HG02623 (cell line): ENCODE data around the gene ZNF682.
"Not testable (repeated sequence)": the region's sequence is repeated elsewhere in the genome, so short reads cannot be mapped to it uniquely, and the experiment has no call there.

Experiments used
- ATAC-seq: cut with Tn5 transposase; IDR thresholded peaks from one replicate; pipeline ENCODE4 v1.9.1; 2021; ENCODE audit warnings: moderate library complexity; ENCODE audit not compliant: unreplicated experiment

Gene ZNF682

DNA sequence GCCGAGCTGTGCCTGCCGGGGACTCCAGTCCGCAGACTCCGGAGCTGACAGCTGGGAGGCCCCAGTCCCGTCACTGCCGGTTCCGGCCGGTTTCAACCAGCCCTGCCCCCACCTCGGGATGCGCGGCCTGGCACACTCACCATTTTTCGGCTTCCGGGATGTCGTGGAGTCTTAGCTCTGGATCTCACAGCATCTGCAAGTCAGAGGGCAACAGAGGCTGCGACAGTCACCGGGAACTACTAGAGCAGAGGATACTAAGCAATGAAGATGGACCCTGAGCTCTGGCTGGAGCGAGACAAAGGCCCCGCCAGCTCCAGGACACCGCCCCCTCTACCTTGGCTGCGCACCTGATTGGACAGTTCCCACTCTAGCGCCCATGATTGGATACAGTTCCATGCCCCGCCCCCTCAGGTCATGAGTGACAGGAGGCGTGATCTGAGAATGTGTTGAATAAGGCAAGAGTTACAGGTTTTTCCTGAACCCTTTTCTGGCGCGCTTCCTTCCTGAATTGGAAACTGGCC lies at the start of gene ZNF682:
Gene ZNF682 (minus strand): TSS at position 303 of the 521 bp plus-strand sequence. CDS start 160 bp downstream, at position 143.
- peak; percentile 96 for ATAC-seq

DNA sequence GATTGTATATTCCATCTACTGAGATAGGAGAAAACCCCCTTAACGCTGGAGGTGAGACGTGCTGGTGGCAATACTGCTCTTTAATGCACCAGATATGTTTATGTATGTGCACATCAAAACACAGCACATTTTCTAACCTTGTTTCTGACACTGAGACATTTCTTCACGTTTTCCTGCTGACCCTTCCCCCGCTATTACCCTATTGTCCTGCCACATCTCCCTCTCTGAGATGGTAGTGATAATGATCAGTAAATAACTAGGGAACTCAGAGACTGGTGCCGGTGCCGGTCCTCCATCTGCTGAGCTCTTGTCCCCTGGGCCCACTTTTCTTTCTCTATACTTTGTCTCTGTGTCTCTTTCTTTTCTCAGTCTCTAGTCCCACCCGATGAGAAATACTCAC lies 43.6 kb upstream of the ZNF682 start:
- not testable (repeated sequence) for ATAC-seq

GRCh38 chr19:20082232-20082833 lies 43.0 kb upstream of the ZNF682 start:
- ATAC-seq = not testable (repeated sequence)

GRCh38 chr19:20080656-20081055 lies 41.4 kb upstream of the ZNF682 start:
- no peak for ATAC-seq

- ATAC-seq = no peak
Observed at GRCh38 chr19:20079476-20079875, 40.2 kb upstream of the ZNF682 start.

GRCh38 chr19:20078581-20079031 lies 39.3 kb upstream of the ZNF682 start:
- ATAC-seq = no peak

DNA sequence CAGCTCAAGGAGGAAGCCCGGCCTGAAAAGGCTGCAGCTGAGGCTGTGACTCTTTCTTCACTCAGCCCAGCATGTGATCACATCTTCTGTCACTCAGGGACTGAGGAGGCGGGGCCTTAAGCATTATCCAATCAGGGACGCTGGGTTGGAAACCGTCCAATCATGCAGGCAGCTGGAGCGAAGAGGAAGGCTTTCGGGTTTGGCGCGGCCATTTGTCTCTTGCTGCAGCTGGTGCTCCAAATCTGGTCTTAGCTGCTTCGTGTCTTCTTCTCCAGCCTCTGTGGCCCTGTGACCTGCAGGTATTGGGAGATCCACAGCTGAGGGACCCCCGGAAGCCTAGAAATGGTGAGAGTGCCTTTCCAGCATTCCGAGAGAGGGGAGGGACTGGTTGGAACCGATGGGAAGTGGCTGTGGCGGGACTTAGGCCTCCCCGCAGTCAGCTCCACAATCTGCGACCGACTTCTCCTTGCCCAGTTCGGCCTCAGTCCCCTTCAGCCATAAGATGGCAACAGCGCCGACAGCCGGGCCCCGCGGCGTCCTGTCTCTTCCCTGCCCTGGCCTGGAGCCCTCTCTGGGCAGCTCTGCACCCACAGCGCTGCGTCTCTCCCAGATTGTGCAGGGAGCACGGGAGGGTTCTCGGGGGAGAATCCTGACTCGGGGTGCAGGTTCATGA lies 38.6 kb upstream of the ZNF682 start, which contains the start of gene ZNF90:
Gene ZNF90 (plus strand): TSS at position 210 of the 673 bp plus-strand sequence. CDS start 133 bp downstream, at position 343.
- peak; percentile 89 for ATAC-seq

GRCh38 chr19:20072936-20073335 lies 33.6 kb upstream of the ZNF682 start:
- ATAC-seq = no peak

DNA sequence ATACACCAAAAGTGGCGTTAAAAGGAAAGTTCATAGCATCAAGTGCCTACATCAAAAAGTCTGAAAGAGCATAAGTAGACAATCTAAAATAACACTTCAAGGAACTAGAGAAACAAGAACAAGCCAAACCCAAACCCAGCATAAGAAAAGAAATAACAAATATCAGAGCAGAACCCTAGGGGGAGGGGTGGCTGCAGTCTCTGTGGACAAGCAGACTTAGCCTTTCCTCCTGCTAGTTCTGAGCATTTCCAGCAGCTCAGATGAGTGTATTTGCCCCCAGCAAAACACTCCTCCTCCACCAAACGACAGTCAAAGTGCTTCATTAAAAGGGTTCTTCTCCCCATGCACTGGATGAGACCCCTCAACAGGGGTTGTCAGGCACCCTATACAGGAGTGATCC lies 31.4 kb upstream of the ZNF682 start:
- ATAC-seq = no peak

DNA sequence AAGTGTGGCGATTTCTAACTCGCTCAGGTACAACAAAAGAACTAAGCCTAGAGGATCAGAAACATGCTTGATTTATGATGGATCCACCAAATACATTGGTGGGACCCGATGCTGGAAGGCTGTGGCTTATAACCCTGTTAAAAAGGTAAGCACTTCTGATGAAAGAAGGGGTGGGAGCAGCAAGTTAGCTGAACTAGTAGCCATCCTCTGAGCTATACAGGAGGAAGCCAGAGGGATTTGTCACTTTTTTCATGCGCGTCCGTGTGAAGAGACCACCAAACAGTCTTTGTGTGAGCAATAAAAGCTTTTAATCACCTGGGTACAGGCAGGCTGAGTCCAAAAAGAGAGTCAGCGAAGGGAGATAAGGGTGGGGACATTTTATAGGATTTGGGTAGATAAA lies 29.3 kb upstream of the ZNF682 start:
- not testable (repeated sequence) for ATAC-seq

- no peak for ATAC-seq
Observed at GRCh38 chr19:20067943-20068342, 28.6 kb upstream of the ZNF682 start.

GRCh38 chr19:20066861-20067260 lies 27.6 kb upstream of the ZNF682 start:
- no peak for ATAC-seq

GRCh38 chr19:20060282-20060681 lies 21.0 kb upstream of the ZNF682 start:
- no peak for ATAC-seq

DNA sequence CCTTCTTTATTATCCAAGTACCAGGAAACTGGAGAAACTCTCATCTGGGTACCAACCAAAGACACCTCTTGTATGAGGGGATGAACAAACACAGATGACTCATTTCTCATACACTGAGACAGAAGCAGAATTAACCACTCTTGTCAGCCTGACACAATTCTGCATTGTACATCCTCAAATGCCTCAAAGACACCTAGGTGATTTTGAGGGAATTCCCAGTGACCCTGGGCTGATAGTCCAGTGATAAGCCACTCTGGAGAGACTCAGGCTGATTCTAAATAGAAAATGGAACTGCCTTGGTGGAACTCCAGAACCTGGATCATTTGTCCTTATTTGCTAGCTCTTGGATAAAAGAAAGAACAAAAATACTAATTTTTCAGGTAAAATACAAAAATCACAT lies 19.4 kb upstream of the ZNF682 start:
- ATAC-seq = not testable (repeated sequence)

DNA sequence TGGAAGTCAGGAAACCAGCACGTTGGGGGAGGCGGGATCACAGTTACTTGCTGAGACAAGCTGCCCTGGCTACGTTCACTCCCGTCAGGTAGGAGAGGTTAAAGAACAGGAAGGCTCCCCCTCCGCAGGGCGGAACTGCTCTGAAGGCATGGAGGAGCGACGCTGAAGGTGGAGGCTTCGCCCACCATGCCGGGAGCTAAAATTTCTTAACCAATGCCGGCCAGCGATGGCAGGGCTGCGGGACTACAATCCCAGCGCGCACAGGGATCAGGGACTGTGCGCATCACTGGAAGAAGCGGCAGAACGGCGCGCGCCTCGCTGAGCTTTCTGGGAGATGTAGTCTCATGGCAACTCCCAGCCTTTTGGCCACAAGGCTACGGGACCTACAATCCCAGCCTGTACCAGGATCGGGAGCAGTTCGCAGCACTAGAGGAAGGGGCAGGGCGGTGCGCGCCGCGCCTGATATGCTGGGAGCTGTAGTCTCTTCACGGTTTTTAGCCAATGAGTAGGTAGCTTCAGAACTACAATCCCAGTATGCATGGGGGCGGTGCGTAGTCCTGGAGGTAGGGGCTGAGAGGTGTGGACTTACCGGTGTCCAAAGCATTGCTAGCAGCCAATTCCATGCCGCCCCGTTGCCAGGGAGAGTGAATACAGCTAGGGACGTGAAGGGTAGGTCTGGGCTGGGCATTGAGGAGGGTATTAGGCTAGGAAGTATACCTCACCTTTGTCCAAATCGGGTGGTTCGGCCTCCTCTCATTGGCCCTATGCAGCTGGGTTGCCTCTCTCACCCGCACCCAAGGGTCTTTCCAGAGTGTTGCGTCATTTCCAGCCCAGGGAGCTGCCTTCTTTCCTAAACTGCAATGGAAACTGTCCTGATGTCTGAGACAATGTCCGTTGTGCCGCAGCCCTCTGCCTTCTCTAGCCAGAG lies 12.8 kb upstream of the ZNF682 start:
- peak; percentile 89 for ATAC-seq

GRCh38 chr19:20045742-20046141 lies 6.4 kb upstream of the ZNF682 start:
- ATAC-seq = not testable (repeated sequence)

GRCh38 chr19:20044663-20045062 lies 5.4 kb upstream of the ZNF682 start:
- ATAC-seq = no peak

- ATAC-seq = no peak
Observed at GRCh38 chr19:20038358-20039202, 725 bp downstream of the ZNF682 start.

- ATAC-seq = no peak
Observed at GRCh38 chr19:20035935-20036334, 3.4 kb downstream of the ZNF682 start.

- no peak for ATAC-seq
Observed at GRCh38 chr19:20028611-20029010, 10.7 kb downstream of the ZNF682 start.
